A549 (cell line): ENCODE measurements around the gene KCNJ6. TPM values are rescaled to one million over a fixed set of nuclear protein-coding genes. Genes with fewer than 3 reads are reported as not detected.
"Not testable (repeated sequence)": the region's sequence is repeated elsewhere in the genome, so short reads cannot be mapped to it uniquely, and the experiment has no call there.

Source experiments
- ATAC-seq, 2 experiments: fragments of 200-7000 bp in 1 of 2; fragments of >200 bp in 1 of 2; cut with Nextera tagmentation in 1 of 2; cut with Tn5 transposase in 1 of 2; 3 replicates each; pipeline versions ENCODE4 v1.8.0 to v1.9.1; 2018 to 2020; ENCODE audit warnings: mild to moderate bottlenecking in 1 of 2, moderate library complexity in 1 of 2
- CTCF ChIA-PET: fragments of 300-600 bp; sonication (Branson Sonifier 250); formaldehyde crosslinking; extraction: SDS; loops from one replicate; lab custom pipeline; 2021; ENCODE audit warnings: antibody characterized with exemption, inconsistent platforms; lab: Yijun Ruan, JAX
- POLR2A ChIA-PET: fragments of 350-600 bp; formaldehyde crosslinking; extraction: SDS; loops from one replicate; lab custom pipeline; 2021; ENCODE audit warnings: antibody characterized with exemption, inconsistent platforms; lab: Yijun Ruan, JAX
- DNase-seq, 2 experiments: peaks; one replicate each; pipeline versions ENCODE4 v3.0.0 to v3.0.0-alpha.2; 2011 to 2016; ENCODE audit warnings: low read depth in 1 of 2, low spot score in 1 of 2
- FAIRE-seq: peaks from 2 replicates; lab custom pipeline; 2011; peaks lifted over from hg19 to GRCh38; lab: Jason Lieb, UNC
- H3K27ac ChIP-seq, 2 experiments: fragments of >200 bp; sonication (Bioruptor Twin); formaldehyde crosslinking; 3 replicates each; pipeline ENCODE4 v1.5.1; 2016 to 2017
- H3K4me1 ChIP-seq: fragments of >200 bp; sonication (Bioruptor Twin); formaldehyde crosslinking; 3 replicates; pipeline ENCODE4 v1.6.1; 2016
- H3K4me2 ChIP-seq: fragments of >200 bp; sonication (Bioruptor Twin); formaldehyde crosslinking; 3 replicates; pipeline ENCODE4 v1.6.1; 2016
- H3K4me3 ChIP-seq: fragments of >200 bp; sonication (Bioruptor Twin); formaldehyde crosslinking; 3 replicates; pipeline ENCODE4 v1.5.1; 2016
- H3K9me3 ChIP-seq: fragments of >200 bp; sonication (Bioruptor Twin); formaldehyde crosslinking; 3 replicates; pipeline ENCODE4 v1.6.1; 2016
- BHLHE40 ChIP-seq: IDR thresholded peaks from 2 replicates; pipeline ENCODE4 v1.6.1; 2012; ENCODE audit warnings: low read depth, low read length, inconsistent platforms
- CBX2 ChIP-seq: fragments of 200-600 bp; sonication (generic); IDR thresholded peaks from 2 replicates; pipeline ENCODE4 v1.6.1; 2016; ENCODE audit warnings: low read depth, mild to moderate bottlenecking, borderline replicate concordance
- CEBPB ChIP-seq, 2 experiments: fragments of >200 bp in 1 of 2; sonication (Bioruptor Twin) in 1 of 2; formaldehyde crosslinking in 1 of 2; IDR thresholded peaks; 2 replicates each; pipeline ENCODE4 v1.6.1; 2012 to 2016
- CHD2 ChIP-seq: fragments of 150-350 bp; IDR thresholded peaks from 2 replicates; pipeline ENCODE4 v1.6.1; 2014; ENCODE audit warnings: low read length; ENCODE audit not compliant: partially characterized antibody
- CHD4 ChIP-seq: fragments of 200-600 bp; sonication (generic); IDR thresholded peaks from 2 replicates; pipeline ENCODE4 v1.6.1; 2016; ENCODE audit warnings: antibody characterized with exemption, mild to moderate bottlenecking, borderline replicate concordance
- ELK1 ChIP-seq: fragments of 150-350 bp; IDR thresholded peaks from 2 replicates; pipeline ENCODE4 v1.6.1; 2014; ENCODE audit warnings: low read depth, mild to moderate bottlenecking, low read length
- EP300 ChIP-seq, 2 experiments: fragments of >200 bp; sonication (Bioruptor Twin); formaldehyde crosslinking; IDR thresholded peaks; 2 replicates in 1 of 2; 3 replicates in 1 of 2; pipeline ENCODE4 v1.6.1; 2016 to 2017
- ESRRA ChIP-seq: fragments of 150-350 bp; IDR thresholded peaks from 2 replicates; pipeline ENCODE4 v1.6.1; 2014; ENCODE audit warnings: mild to moderate bottlenecking, low read length, borderline replicate concordance
- FOXS1 ChIP-seq: fragments of 250-450 bp; sonication (Bioruptor Pico); IDR thresholded peaks from 2 replicates; pipeline ENCODE4 v1.5.0; 2020; ENCODE audit warnings: mild to moderate bottlenecking, moderate library complexity
- HDAC2 ChIP-seq: fragments of 200-600 bp; sonication (generic); IDR thresholded peaks from 2 replicates; pipeline ENCODE4 v1.6.1; 2016
- HOXA7 ChIP-seq: fragments of 250-450 bp; sonication (Bioruptor Pico); IDR thresholded peaks from 2 replicates; pipeline ENCODE4 v1.5.0; 2020; ENCODE audit warnings: mild to moderate bottlenecking, moderate library complexity
- NFE2L2 ChIP-seq: fragments of 150-350 bp; conservative IDR thresholded peaks from 2 replicates; pipeline ENCODE4 v1.6.1; 2014; ENCODE audit warnings: low read length
- PBX3 ChIP-seq: IDR thresholded peaks from 2 replicates; pipeline ENCODE4 v1.6.1; 2012
- PHF8 ChIP-seq: fragments of 200-600 bp; sonication (generic); IDR thresholded peaks from 2 replicates; pipeline ENCODE4 v1.6.1; 2016; ENCODE audit warnings: low read depth, mild to moderate bottlenecking, antibody characterized with exemption, moderate library complexity, borderline replicate concordance
- POLR2A ChIP-seq: IDR thresholded peaks from 2 replicates; pipeline ENCODE4 v1.6.1; 2012; ENCODE audit warnings: mild to moderate bottlenecking, low read length
- POLR2AphosphoS2 ChIP-seq: conservative IDR thresholded peaks from 2 replicates; pipeline ENCODE4 v1.6.1; 2012; ENCODE audit warnings: low read length, improper control_type of control experiment, inconsistent platforms
- RAD21 ChIP-seq, 2 experiments: fragments of >200 bp in 1 of 2; sonication (Bioruptor Twin) in 1 of 2; formaldehyde crosslinking in 1 of 2; IDR thresholded peaks in 1 of 2; conservative IDR thresholded peaks in 1 of 2; 2 replicates in 1 of 2; 3 replicates in 1 of 2; pipeline ENCODE4 v1.6.1; 2012 to 2018; ENCODE audit warnings: inconsistent platforms in 1 of 2
- RARB ChIP-seq: fragments of 250-450 bp; sonication (Bioruptor Pico); IDR thresholded peaks from 2 replicates; pipeline ENCODE4 v1.8.0; 2021; ENCODE audit warnings: mild to moderate bottlenecking, moderate library complexity
- RNF2 ChIP-seq: fragments of 200-600 bp; sonication (generic); IDR thresholded peaks from 2 replicates; pipeline ENCODE4 v1.6.1; 2016; ENCODE audit warnings: low read depth, mild to moderate bottlenecking, antibody characterized with exemption, moderate library complexity, borderline replicate concordance
- SMC3 ChIP-seq: fragments of >200 bp; sonication (Bioruptor Twin); formaldehyde crosslinking; IDR thresholded peaks from 3 replicates; pipeline ENCODE4 v1.6.1; 2018; ENCODE audit warnings: inconsistent platforms
- SREBF2 ChIP-seq: fragments of 450-650 bp; IDR thresholded peaks from 2 replicates; pipeline ENCODE4 v1.6.1; 2014; ENCODE audit warnings: mild to moderate bottlenecking, moderate library complexity
- ZNF302 ChIP-seq: fragments of 250-450 bp; sonication (Bioruptor Pico); IDR thresholded peaks from 2 replicates; pipeline ENCODE4 v1.9.0; 2021; ENCODE audit warnings: inconsistent platforms, mild to moderate bottlenecking, moderate library complexity
- ZSCAN20 ChIP-seq: fragments of 250-450 bp; sonication (Bioruptor Pico); IDR thresholded peaks from 2 replicates; pipeline ENCODE4 v1.8.0; 2022; ENCODE audit warnings: mild to moderate bottlenecking, moderate library complexity
- WGBS: methylation state at CpG from one replicate; pipeline ENCODE4 v1.1.6; 2017; ENCODE audit errors: missing lambda C conversion rate; 5-methylcytosine and 5-hydroxymethylcytosine counted together
- polyA plus RNA-seq, 4 experiments: library from polyadenylated mRNA; depleted of rRNA in 3 of 4; stranded (reverse); fragments of >200 nt; fragmentation: RNase III in 1 of 4; extraction: RNeasy Plus Mini Kit Qiagen cat#74134 plus additional on column Dnase treatment in 1 of 4; gene quantifications; 2 replicates in 3 of 4; 3 replicates in 1 of 4; pipeline ENCODE4 v1.2.3, GENCODE V29; 2011 to 2017
- TF ChIP-seq, protein P1 (sequence below): fragments of 250-450 bp; sonication (Bioruptor Pico); IDR thresholded peaks from 2 replicates; pipeline ENCODE4 v1.5.0; 2021; ENCODE audit warnings: mild to moderate bottlenecking, moderate library complexity, borderline replicate concordance
- TF ChIP-seq, protein P2 (sequence below): fragments of >200 bp; sonication (Bioruptor Twin); formaldehyde crosslinking; IDR thresholded peaks from 3 replicates; pipeline ENCODE4 v1.5.1; 2016

Gene KCNJ6
- polyA plus RNA-seq, 2 of the 4 experiments (the other 2 are of a cell fraction) = 0.68 to 1.4 TPM

GRCh38 chr21:37762606-37763005 lies 153.7 kb downstream of the KCNJ6 start:
- 58% methylated on average over 2 of the region's 12 CpGs for WGBS
- Histone ChIP-seq H3K4me2 (no peak overlapping the region), H3K9me3 (no peaks in the 10 kb centered on the region), H3K4me1 (peaks cover 11% of the 10 kb centered on the region), H3K27ac (no peak overlapping the region; a peak in 1 of 6 replicates), H3K4me3 (no peak overlapping the region)
- no peak for ATAC-seq
- FAIRE-seq = no peak
- ChIA-PET CTCF (interaction anchor here (0.9 to 1.0 kb wide), 2 partner anchors 62 to 590 kb away, joined by 3 to 4 read pairs; no protein-coding TSS in a partner anchor), POLR2A (no interaction called here)
- no peak for DNase-seq
- no peak for TF ChIP-seq BHLHE40
- no peak for TF ChIP-seq POLR2AphosphoS2
- TF ChIP-seq CHD2 = no peak

GRCh38 chr21:37761406-37761805 lies 154.9 kb downstream of the KCNJ6 start:
- H3K27ac ChIP-seq, POLR2A ChIA-PET, DNase-seq, FAIRE-seq, H3K9me3 ChIP-seq, H3K4me2 ChIP-seq, ATAC-seq, H3K4me3 ChIP-seq: not testable (repeated sequence)
- H3K4me1 ChIP-seq = peaks cover 11% of the 10 kb centered on the region
- WGBS = 53% methylated on average over 4 of the region's 4 CpGs
- CTCF ChIA-PET = interaction anchor here (1.0 kb wide), 1 partner anchor 61 kb away, joined by 3 read pairs; no protein-coding TSS in a partner anchor

GRCh38 chr21:37759777-37760176 lies 156.5 kb downstream of the KCNJ6 start:
- ChIA-PET POLR2A (no interaction called here), CTCF (interaction anchor here (1.1 to 1.8 kb wide), 4 partner anchors 48 to 592 kb away, joined by 4 to 10 read pairs (median 6); partner anchors contain the start of gene KCNJ6)
- no peak overlapping the region for H3K4me3 ChIP-seq
- no peak for TF ChIP-seq NFE2L2
- no peak for TF ChIP-seq CHD4
- TF ChIP-seq, protein P1, sequence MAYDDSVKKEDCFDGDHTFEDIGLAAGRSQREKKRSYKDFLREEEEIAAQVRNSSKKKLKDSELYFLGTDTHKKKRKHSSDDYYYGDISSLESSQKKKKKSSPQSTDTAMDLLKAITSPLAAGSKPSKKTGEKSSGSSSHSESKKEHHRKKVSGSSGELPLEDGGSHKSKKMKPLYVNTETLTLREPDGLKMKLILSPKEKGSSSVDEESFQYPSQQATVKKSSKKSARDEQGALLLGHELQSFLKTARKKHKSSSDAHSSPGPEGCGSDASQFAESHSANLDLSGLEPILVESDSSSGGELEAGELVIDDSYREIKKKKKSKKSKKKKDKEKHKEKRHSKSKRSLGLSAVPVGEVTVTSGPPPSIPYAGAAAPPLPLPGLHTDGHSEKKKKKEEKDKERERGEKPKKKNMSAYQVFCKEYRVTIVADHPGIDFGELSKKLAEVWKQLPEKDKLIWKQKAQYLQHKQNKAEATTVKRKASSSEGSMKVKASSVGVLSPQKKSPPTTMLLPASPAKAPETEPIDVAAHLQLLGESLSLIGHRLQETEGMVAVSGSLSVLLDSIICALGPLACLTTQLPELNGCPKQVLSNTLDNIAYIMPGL = no peak
- no peak for TF ChIP-seq FOXS1 (CRISPR knock-in tag)
- TF ChIP-seq ESRRA = no peak
- TF ChIP-seq PBX3 = no peak
- TF ChIP-seq SREBF2 = no peak
- no peak for TF ChIP-seq POLR2AphosphoS2
- no peak overlapping the region; a peak in 1 of 6 replicates for H3K27ac ChIP-seq
- no peak overlapping the region for H3K4me2 ChIP-seq
- WGBS = 49% methylated on average over 5 of the region's 9 CpGs
- no peak for ATAC-seq
- no peak for FAIRE-seq
- peaks cover 11% of the 10 kb centered on the region for H3K4me1 ChIP-seq
- no peaks in the 10 kb centered on the region for H3K9me3 ChIP-seq
- no peak for DNase-seq

GRCh38 chr21:37758982-37759381 lies 157.3 kb downstream of the KCNJ6 start:
- Histone ChIP-seq H3K27ac (peak overlapping the region in 1 of 2 experiments; percentile 17; a peak in 1 of 6 replicates), H3K9me3 (no peaks in the 10 kb centered on the region), H3K4me3 (no peak overlapping the region), H3K4me2 (no peak overlapping the region), H3K4me1 (peaks cover 9% of the 10 kb centered on the region)
- POLR2A ChIA-PET = no interaction called here
- peak; percentile 55 to 81; a peak in 4 of 6 replicates for ATAC-seq
- no peak for FAIRE-seq
- TF ChIP-seq POLR2A (no peak), HDAC2 (no peak), HOXA7 (CRISPR knock-in tag) (no peak), CBX2 (no peak), CEBPB (IDR thresholded peaks at IDR 0.05) (no peak), EP300 (IDR thresholded peaks at IDR 0.05) (no peak), ELK1 (no peak), SMC3 (peak; percentile 61), ZNF302 (CRISPR knock-in tag) (no peak), RARB (CRISPR knock-in tag) (no peak), RAD21 (conservative IDR thresholded peaks at IDR 0.05 in 1 of 2, IDR thresholded peaks at IDR 0.05 in 1 of 2) (peak; percentile 67), POLR2AphosphoS2 (no peak), ZSCAN20 (CRISPR knock-in tag) (no peak), PHF8 (no peak), RNF2 (no peak)
- TF ChIP-seq, protein P2, sequence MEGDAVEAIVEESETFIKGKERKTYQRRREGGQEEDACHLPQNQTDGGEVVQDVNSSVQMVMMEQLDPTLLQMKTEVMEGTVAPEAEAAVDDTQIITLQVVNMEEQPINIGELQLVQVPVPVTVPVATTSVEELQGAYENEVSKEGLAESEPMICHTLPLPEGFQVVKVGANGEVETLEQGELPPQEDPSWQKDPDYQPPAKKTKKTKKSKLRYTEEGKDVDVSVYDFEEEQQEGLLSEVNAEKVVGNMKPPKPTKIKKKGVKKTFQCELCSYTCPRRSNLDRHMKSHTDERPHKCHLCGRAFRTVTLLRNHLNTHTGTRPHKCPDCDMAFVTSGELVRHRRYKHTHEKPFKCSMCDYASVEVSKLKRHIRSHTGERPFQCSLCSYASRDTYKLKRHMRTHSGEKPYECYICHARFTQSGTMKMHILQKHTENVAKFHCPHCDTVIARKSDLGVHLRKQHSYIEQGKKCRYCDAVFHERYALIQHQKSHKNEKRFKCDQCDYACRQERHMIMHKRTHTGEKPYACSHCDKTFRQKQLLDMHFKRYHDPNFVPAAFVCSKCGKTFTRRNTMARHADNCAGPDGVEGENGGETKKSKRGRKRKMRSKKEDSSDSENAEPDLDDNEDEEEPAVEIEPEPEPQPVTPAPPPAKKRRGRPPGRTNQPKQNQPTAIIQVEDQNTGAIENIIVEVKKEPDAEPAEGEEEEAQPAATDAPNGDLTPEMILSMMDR = peak; percentile 38
- CTCF ChIA-PET = interaction anchor here (0.6 to 1.8 kb wide), 11 partner anchors 10 to 597 kb away, joined by 3 to 10 read pairs (median 4); partner anchors contain the start of gene KCNJ6
- DNase-seq = peak; percentile 23 to 48
- whole genome bisulfite sequencing = 48% methylated on average over 7 of the region's 7 CpGs
